HT1080 (cell line): ENCODE measurements around the gene NFIC. TPM values are rescaled to one million over a fixed set of nuclear protein-coding genes. Genes with fewer than 3 reads are reported as not detected.

Experiments
- DNase-seq: peaks from one replicate; pipeline ENCODE4 v3.0.0-alpha.2; 2015; ENCODE audit warnings: low read depth
- total RNA-seq: library from RNA; depleted of rRNA; stranded (reverse); fragments of >200 nt; shearing (Covaris generic); gene quantifications from 2 replicates; pipeline ENCODE4 v1.2.3, GENCODE V29; 2014

The NFIC gene
- total RNA-seq, 1 experiment from 2014 or later: 33.2 TPM

DNA sequence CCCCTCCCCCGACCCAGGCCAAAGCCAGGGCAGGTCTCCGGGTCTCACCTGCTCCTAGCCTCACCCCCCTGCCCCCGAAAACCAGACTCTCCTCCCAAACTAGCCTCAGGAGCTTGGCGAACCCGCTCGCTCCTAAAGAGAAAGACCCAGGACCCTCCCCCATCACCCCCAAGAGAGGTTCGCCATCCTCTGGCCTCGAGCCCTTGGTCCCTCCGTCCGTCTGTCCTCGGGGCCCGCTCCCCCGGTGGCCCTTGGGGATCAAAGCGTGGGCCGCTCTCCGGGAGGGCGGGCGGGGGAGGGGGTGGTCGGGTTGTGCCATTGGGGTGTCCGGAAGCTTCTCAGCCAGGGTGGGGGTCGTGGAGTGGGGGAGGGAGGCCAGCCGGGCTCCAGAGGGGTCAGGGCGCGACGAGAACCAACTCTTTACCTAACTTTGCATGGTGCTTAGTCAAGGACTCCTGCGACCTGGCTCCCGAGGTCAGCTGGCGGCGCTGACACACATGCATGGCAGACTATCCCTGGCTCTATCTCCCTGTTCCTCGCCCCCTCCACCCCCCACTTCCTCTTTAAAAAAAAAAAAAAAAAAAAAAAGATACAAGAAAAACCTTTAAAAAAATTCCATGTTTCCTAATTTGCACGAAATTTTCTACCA is 98.3 kb downstream of the NFIC start:
- no peak for DNase-seq

DNA sequence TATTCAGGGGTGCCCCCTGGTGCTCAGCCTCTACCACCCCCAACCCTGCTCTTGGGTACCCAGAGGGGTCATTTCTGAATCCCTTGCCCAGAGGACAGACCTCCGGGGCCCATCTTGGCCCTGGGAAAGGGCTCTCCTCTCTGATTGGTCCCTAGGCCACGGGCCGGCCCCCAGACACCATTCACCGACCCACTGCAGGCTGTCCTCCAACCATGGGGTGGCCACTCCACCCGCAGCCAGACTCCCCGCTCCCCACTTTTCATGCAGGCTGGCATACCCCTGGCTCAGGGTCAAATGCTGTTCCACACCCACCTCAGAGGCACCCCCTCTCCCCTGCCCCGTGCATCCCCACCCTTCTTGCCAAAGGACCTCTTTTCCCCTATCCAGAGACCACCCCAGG is 99.2 kb downstream of the NFIC start:
- DNase-seq: no peak

DNA sequence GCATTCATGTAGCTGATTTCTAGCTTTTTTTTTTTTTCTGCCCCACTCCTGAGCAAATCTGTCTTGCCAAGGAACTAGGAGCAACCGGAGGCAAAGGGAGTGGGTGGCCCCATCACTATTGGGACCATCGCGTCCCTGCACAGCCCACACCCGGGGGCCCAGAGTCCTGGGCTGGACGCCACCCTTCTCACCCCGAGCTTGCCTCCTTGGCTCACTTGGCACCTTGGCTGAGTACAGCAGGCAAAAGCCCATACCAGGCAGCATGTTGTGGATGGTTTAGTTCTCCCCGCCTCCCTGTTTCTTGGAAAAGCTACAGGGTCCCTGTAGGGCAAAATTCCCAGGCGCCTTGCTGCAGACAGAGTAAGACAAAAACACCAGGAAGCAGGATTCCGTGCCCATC is 100.3 kb downstream of the NFIC start:
- DNase-seq: no peak

- DNase-seq: no peak
Observed at GRCh38 chr19:3467437-3468198, 101.2 kb downstream of the NFIC start.

DNA sequence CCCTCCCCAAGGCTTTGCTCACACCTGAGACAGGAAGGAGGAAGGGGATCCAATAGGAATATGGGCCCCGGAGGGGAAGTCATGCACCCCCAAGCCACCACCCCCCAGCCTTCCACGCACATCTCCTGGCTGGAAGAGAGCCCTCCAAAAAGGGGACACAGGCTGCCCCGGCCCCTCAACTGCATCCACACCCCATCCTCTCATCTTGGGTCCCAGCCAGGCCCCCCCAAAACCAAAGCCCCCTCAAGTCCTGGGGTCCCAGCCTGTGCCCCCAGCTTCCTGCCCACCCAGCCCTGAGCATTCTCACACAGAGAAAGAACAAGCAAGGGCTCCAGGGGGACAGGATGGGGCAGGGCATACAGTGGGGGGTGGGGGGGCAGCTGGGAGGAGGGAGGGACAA is 101.8 kb downstream of the NFIC start:
- DNase-seq: no peak

- no peak for DNase-seq
Observed at GRCh38 chr19:3469638-3470499, 103.5 kb downstream of the NFIC start.

GRCh38 chr19:3470500-3471128 is 104.2 kb downstream of the NFIC start:
- no peak for DNase-seq

GRCh38 chr19:3471954-3472655 is 105.7 kb downstream of the NFIC start:
- DNase-seq: no peak

GRCh38 chr19:3474010-3474409 is 107.6 kb downstream of the NFIC start:
- no peak for DNase-seq

GRCh38 chr19:3474614-3475013 is 108.2 kb downstream of the NFIC start:
- DNase-seq: no peak

GRCh38 chr19:3475449-3475848 is 109.1 kb downstream of the NFIC start:
- no peak for DNase-seq

DNA sequence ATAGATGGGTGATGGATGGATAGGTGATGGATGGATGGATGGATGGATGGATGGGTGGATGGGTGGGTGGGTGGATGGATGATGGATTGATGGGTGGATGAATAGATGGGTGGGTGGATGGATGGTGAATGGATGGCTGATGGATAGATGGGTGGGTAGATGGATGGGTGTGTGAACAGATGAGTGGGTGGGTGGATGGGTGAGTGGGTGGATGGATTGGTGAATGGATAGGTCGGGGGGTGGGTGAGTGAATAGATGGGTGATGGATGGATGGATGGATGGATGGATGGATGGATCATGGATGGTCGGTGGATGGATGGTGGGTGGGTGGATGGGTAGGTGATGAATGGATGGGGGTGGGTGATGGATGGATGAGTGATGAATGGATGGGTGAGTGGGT is 110.4 kb downstream of the NFIC start:
- no peak for DNase-seq

- no peak for DNase-seq
Observed at GRCh38 chr19:3477506-3477905, 111.1 kb downstream of the NFIC start.

- no peak for DNase-seq
Observed at GRCh38 chr19:3477951-3478350, 111.6 kb downstream of the NFIC start.

DNA sequence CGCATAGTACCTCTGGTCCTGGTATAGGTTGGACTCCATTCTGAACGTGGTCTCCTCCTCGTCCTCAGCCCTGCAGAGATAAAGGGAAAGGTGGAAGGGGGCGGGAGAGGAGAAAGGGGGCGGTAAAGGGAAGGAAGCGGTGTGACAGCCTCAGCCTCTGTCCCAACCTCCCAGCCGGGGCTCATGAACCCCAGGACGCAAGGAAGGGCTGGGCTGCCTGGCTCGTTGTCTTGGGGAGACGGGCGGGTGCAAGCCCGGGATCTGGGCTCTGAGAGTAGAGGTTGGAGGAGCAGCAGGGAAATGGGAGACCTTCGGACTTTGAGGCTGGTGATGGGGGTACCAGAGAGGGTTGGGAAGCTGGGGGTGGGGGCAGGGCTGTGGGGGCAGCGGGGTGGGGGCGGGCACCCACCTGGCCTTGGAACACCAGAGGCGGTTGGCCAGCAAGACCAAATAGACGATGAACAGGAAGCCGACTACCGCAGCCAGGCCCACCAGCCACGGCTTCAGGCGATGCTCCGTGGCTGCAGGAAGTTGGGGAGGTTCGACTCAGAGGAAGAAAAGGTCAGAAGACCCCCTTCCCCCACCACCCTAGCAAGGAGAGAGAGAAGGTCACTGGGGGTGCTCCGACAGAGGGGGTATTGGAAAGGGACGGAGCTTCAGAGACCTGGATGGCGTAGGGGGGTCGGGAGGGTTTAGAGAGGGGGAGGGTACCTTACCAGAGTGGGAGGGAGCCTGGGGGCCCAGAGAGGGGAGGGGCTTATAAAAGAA is 112.2 kb downstream of the NFIC start:
- no peak for DNase-seq

DNA sequence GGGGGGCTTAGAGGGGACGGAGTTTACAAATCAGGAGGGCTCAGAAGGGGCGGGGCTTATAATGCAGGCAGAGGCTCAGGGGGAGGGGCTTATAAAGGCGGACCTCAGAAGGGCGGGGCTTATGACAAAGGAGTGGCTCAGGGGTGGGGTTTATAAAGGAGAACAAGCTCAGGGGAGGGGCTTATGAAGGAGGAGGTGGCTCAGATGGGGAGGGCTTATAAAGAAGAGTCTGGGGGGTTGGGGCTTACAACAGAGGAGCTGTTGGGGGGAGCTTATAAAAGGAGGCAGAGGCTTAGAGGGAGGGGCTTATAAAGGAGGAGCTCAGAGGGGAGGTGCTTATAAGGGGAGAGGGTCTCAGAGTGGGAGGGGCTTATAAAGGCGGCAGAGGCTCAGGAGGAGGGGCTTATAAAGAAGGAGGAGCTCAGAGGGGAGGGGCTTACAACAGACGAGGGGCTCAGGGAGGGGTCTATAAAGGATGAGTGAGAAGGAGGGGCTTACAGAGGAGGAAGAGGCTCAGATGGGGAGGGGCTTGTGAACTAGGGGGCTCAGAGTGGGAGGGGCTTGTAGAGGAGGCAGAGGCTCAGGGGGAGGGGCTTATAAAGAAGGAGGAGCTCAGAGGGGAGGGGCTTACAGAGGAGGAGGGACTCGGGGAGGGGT is 112.9 kb downstream of the NFIC start:
- no peak for DNase-seq

DNA sequence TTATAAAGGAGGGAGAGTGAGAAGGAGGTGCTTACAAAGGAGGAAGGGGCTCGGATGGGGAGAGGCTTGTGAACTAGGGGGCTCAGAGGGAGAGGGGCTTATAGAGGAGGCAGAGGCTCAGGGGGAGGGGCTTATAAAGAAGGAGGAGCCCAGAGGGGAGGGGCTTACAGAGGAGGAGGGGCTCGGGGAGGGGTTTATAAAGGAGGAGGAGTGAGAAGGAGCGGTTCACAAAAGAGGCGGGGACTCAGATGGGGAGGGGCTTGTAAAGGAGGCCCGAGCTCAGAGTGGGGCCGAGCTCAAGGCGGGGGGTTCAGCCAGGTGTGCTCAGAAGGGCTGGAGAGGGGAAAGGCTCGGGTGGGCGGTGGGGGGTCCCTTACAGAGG is 113.4 kb downstream of the NFIC start:
- DNase-seq: no peak

DNA sequence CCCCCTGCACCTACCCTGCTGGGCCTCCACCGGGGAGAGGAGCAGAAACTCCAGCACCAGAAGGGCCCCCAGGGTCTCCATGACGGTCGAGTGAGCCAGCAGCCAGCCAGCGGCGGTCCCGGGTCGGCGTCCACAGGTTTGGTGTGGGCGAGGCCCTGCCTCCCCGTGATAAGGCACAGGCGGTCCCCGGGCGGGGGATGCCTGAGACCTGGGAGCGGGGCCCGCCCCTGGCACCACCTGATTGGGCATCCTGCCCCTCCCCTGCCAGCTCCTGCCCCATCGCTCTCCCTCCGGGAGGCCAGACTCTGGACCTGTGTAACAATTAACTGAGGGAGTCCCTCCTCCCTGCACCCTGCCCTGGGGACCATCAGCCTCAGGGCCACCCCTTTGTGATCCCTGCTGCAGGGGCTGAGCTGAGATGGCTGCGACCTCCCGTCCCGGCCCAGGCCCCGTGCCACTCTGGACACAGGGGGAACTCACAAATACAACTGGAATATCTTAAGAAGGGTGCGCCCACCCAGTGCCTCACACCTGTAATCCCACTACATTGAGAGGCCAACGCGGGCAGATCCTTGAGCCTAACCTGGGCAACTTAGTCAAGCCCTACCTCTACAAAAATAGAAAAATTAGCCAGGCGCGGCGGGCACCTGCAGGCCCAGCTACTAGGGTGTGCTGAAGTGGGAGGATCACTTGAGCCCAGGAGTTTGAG is 114.2 kb downstream of the NFIC start, which contains the start of gene SMIM24:
Gene SMIM24 (minus strand): TSS at position 143 of the 709 bp plus-strand sequence. CDS start 62 bp downstream, at position 81.
- DNase-seq: no peak
